Measurements from ENCODE around the gene RTEL1. TPM values are rescaled to one million over a fixed set of nuclear protein-coding genes. Genes with fewer than 3 reads are reported as not detected.

Gene RTEL1
- total and polyA plus RNA-seq, 9 donors = 6.2 to 44.2 (median 21.3) TPM

DNA sequence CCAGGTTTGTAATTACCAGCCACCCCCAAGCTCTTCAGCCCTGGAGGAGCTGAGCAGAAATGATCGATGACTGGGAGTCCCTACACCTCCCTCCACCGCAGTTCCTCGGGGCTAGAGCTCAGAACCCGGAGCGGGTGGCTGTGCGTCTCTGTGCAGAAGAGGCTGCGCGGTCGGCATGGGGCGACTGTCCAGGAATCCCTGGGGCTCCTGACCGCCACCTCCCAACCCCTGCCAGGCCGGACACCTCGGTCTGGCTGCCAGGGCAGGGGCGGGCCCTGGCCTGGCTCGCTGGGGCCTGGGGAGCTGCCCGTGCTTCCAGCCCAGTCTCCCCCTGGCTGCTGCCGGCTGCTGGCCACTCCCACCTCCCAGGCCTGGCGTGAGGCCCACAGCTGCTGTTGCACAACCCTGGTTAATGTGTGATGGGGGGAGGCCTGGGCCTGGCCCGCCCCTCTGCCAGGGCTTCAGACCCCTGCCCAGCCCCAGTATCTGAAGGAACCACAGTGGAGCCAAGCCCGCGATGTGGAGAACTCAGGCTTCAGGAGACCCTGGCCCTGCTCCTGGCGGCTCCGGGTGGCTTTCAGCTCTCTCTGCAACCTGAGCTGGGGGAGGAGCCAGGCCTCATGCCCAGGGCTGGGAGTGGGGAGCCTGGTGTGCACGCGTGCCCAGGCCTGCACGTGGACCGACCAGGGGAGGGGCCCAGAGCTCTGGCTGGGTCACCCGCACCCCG lies 82.7 kb downstream of the RTEL1 start:
- 1 to 3% (median 1%) methylated on average over 15 to 29 of the region's 29 CpGs for WGBS, 3 donors
- TF ChIP-seq POLR2A (IDR thresholded peaks at IDR 0.05) (peak; percentile 11), EP300 (IDR thresholded peaks at IDR 0.05) (no peak)
- TF ChIP-seq, protein P1, sequence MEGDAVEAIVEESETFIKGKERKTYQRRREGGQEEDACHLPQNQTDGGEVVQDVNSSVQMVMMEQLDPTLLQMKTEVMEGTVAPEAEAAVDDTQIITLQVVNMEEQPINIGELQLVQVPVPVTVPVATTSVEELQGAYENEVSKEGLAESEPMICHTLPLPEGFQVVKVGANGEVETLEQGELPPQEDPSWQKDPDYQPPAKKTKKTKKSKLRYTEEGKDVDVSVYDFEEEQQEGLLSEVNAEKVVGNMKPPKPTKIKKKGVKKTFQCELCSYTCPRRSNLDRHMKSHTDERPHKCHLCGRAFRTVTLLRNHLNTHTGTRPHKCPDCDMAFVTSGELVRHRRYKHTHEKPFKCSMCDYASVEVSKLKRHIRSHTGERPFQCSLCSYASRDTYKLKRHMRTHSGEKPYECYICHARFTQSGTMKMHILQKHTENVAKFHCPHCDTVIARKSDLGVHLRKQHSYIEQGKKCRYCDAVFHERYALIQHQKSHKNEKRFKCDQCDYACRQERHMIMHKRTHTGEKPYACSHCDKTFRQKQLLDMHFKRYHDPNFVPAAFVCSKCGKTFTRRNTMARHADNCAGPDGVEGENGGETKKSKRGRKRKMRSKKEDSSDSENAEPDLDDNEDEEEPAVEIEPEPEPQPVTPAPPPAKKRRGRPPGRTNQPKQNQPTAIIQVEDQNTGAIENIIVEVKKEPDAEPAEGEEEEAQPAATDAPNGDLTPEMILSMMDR (IDR thresholded peaks at IDR 0.05) = no peak
- Histone ChIP-seq H3K4me1 (ENCODE audit: insufficient read depth) (peaks cover 11% of the 10 kb centered on the region), H3K36me3 (no peaks in the 10 kb centered on the region), H3K27ac (peak overlapping the region; percentile 42 to 90), H3K27me3 (no peaks in the 10 kb centered on the region), H3K4me3 (peak overlapping the region; percentile 75), H3K9me3 (no peaks in the 10 kb centered on the region)
- intact Hi-C loops (cut with DNase I) = no loop called here
- DNase-seq = peak; percentile 98 to 99 (median 98)

DNA sequence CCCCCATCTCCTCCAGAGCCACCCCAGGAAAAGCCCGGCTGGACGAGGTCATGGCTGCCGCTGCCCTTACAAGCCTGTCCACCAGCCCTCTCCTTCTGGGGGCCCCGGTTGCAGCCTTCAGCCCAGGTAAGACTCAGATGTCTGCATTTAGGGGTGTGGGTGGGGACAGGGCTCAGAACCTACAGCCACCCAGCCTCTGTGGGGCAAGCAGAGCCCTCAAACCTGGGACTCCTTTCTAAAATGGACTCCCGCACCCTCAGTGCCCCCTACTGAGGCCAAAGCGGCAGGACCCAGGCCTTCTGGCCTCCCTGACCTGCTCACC lies 83.2 kb downstream of the RTEL1 start:
- H3K4me3 ChIP-seq = peak overlapping the region; percentile 75
- peaks cover 11% of the 10 kb centered on the region for H3K4me1 ChIP-seq (ENCODE audit: insufficient read depth)
- H3K9me3 ChIP-seq = no peaks in the 10 kb centered on the region
- WGBS, 3 donors = 8 to 20% (median 17%) methylated on average over 2 to 6 of the region's 6 CpGs
- TF ChIP-seq POLR2A (IDR thresholded peaks at IDR 0.05) (no peak), EP300 (IDR thresholded peaks at IDR 0.05) (no peak)
- TF ChIP-seq, protein P1 (IDR thresholded peaks at IDR 0.05) = no peak
- peak overlapping the region; percentile 72 to 90 for H3K27ac ChIP-seq
- intact Hi-C loops (cut with DNase I) = no loop called here
- no peaks in the 10 kb centered on the region for H3K36me3 ChIP-seq
- DNase-seq = peak in 1 of 5 donors; percentile 62
- H3K27me3 ChIP-seq = no peaks in the 10 kb centered on the region

DNA sequence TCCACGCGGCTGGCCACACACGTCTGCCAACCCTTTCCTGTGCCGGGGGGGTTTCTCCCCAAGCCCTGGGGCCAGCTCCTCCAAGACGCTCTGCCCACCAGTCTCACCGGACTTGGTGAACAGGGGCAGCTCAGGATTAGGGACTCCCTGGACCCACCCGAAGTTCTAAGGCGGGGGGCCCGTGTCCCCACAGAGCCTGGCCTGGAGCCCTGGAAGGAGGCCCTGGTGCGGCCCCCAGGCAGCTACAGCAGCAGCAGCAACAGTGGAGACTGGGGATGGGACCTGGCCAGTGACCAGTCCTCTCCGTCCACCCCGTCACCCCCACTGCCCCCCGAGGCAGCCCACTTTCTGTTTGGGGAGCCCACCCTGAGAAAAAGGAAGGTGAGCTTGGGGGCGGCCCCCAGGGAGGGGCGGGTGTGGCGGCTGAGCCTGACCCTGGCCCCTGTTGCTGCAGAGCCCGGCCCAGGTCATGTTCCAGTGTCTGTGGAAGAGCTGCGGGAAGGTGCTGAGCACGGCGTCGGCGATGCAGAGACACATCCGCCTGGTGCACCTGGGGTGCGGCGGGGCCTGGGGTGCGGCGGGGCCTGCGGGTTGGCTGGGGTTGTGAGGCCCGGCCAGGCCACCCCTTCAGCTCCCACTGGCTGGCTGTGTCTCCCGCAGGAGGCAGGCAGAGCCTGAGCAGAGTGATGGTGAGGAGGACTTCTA lies 83.7 kb downstream of the RTEL1 start:
- H3K27me3 ChIP-seq = no peaks in the 10 kb centered on the region
- peak in 4 of 5 donors; percentile 37 to 67 (median 54) for DNase-seq
- WGBS, 3 donors = 27 to 38% (median 36%) methylated on average over 9 to 30 of the region's 30 CpGs
- H3K4me1 ChIP-seq (ENCODE audit: insufficient read depth) = peaks cover 11% of the 10 kb centered on the region
- TF ChIP-seq, protein P1 (IDR thresholded peaks at IDR 0.05) = no peak
- TF ChIP-seq EP300 (IDR thresholded peaks at IDR 0.05) (no peak), POLR2A (IDR thresholded peaks at IDR 0.05) (no peak)
- H3K27ac ChIP-seq = peak overlapping the region; percentile 72 to 90
- H3K9me3 ChIP-seq = no peaks in the 10 kb centered on the region
- H3K4me3 ChIP-seq = no peak overlapping the region
- intact Hi-C loops (cut with DNase I) = no loop called here
- H3K36me3 ChIP-seq = no peaks in the 10 kb centered on the region

DNA sequence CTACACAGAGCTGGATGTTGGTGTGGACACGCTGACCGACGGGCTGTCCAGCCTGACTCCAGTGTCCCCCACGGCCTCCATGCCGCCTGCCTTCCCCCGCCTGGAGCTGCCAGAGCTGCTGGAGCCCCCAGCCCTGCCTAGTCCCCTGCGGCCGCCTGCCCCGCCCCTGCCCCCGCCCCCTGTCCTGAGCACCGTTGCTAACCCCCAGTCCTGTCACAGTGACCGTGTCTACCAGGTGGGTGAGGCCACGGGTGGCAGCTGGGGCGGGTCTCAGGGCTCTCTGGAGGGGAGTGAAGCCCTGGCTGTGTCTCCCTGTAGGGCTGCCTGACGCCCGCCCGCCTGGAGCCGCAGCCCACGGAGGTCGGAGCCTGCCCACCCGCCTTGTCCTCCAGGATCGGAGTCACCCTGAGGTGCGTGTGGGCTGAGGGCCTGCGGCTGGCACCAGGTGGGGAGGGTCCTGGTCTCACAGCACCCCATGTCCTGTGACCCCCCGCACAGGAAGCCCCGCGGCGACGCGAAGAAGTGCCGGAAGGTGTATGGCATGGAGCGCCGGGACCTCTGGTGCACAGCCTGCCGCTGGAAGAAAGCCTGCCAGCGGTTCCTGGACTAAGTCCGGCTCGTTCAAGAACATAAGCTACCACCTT lies 84.4 kb downstream of the RTEL1 start:
- DNase-seq = peak; percentile 49 to 76 (median 56)
- WGBS, 3 donors = 34 to 71% (median 40%) methylated on average over 24 to 37 of the region's 37 CpGs
- no peak overlapping the region for H3K4me3 ChIP-seq
- no peaks in the 10 kb centered on the region for H3K9me3 ChIP-seq
- TF ChIP-seq, protein P1 (IDR thresholded peaks at IDR 0.05) = no peak
- TF ChIP-seq POLR2A (IDR thresholded peaks at IDR 0.05) (no peak), EP300 (IDR thresholded peaks at IDR 0.05) (no peak)
- no peaks in the 10 kb centered on the region for H3K36me3 ChIP-seq
- H3K4me1 ChIP-seq (ENCODE audit: insufficient read depth) = peaks cover 11% of the 10 kb centered on the region
- no peaks in the 10 kb centered on the region for H3K27me3 ChIP-seq
- H3K27ac ChIP-seq = peak overlapping the region; percentile 72 to 90
- intact Hi-C loops (cut with DNase I) = no loop called here
